Stimulated activated naive CD8-positive, alpha-beta T cell treated with anti-CD3 and anti-CD28 coated beads, Interleukin-15, Interleukin-2, amounts not matched to agents 100 ng/mL and 50 ng/mL, for 24 hours (primary cell): Measurements from ENCODE around the gene IP6K2.

Experiments used
- H3K27ac Mint-ChIP-seq: one replicate; pipeline ENCODE4 v1.8.0; 2021; ENCODE audit warnings: mild to moderate bottlenecking, mixed read lengths
- H3K27me3 Mint-ChIP-seq: one replicate; pipeline ENCODE4 v1.8.0; 2021; ENCODE audit warnings: mixed read lengths
- H3K36me3 Mint-ChIP-seq: one replicate; pipeline ENCODE4 v1.8.0; 2021; ENCODE audit warnings: low read depth, mixed read lengths
- H3K4me1 Mint-ChIP-seq: one replicate; pipeline ENCODE4 v1.8.0; 2021; ENCODE audit warnings: low read depth, mixed read lengths
- H3K4me3 Mint-ChIP-seq: one replicate; pipeline ENCODE4 v1.8.0; 2021; ENCODE audit warnings: mild to moderate bottlenecking, mixed read lengths
- H3K9me3 Mint-ChIP-seq: one replicate; pipeline ENCODE4 v1.8.0; 2021; ENCODE audit warnings: mixed read lengths

The IP6K2 gene

DNA sequence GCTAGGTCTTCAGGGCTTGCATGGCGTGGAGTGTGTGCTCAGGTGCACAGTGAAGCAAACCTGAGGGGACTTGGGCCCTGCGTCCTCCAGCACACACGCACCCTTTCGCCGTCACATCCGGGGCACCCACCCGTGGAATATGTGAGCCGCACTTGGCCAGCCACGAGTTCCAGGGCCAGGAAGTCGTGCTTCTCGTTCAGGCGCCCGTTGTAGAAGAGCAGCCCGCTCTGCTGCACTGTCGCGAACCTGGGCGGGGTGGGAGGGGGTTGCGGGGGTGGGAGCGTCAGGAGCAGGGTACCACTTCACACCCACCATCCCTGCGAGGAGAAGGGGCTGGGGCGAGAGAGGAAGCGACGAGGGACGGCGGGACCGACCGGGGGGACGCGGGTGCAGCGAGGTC is 61.4 kb downstream of the IP6K2 start:
- Mint-ChIP-seq H3K36me3 (no peaks in the 10 kb centered on the region), H3K4me3 (peak overlapping the region; percentile 77), H3K27ac (peak overlapping the region; percentile 88), H3K4me1 (peaks cover 21% of the 10 kb centered on the region), H3K27me3 (peaks cover 8% of the 10 kb centered on the region), H3K9me3 (no peaks in the 10 kb centered on the region)

DNA sequence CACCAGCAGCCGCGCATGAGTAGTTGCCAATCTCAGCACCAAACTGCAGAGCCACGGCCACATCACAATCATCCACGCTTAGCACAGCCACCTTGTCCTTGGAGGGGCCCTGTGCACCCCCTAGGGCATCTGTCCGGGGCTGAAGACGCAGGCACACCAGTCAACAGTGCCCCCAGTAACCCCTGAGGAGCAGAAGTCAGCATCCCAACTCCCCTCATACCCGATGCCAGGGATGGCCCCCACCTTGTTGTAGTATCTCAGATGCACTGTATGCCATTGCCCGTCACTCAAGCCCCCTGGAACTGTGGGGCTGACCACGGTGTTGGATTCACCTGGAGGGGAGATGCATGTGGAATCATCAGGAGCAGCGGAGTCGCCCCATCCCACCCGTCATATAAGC is 62.0 kb downstream of the IP6K2 start:
- H3K4me3 Mint-ChIP-seq: peak overlapping the region; percentile 77
- no peaks in the 10 kb centered on the region for H3K36me3 Mint-ChIP-seq
- peaks cover 21% of the 10 kb centered on the region for H3K4me1 Mint-ChIP-seq
- H3K27me3 Mint-ChIP-seq: peaks cover 4% of the 10 kb centered on the region
- H3K9me3 Mint-ChIP-seq: no peaks in the 10 kb centered on the region
- peak overlapping the region; percentile 88 for H3K27ac Mint-ChIP-seq

DNA sequence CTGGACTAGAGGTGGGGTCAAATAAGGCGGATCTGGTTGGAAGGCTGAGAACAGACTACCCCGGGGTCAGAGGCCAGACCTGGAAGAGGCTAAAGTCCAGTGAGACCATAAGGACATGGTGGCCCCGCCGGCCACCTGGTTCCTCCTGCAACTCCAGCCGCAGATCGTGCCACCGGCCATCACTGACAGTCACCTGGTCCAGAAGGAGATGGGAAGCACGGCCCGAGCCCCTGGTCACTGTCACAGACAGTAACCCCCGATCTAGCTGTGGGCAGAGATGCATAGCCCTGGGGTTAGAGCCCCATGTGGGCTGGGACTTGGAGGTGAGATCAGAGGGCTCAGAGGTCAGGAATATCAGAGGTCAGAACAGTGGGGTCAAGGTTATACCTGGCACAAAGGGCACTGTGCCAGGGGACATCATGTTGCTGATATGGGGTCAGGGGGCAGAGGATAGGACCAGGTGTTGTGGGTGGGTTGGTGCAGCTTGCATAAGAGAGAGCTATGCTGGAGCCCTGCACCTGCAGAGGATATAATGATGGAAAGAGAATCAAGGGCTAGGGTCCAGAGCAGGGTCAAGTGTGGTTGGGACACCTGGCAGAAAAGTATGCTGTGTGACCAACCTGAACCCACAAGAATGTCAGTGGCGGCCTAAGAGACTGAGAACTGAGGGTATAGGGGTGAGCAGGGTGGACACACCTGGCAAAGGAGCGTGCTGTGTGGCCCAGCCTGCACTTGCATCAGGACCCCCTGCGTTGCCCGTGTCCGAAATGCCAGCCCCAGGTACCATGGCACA is 63.9 kb downstream of the IP6K2 start:
- H3K27me3 Mint-ChIP-seq: no peaks in the 10 kb centered on the region
- H3K9me3 Mint-ChIP-seq: no peaks in the 10 kb centered on the region
- no peak overlapping the region for H3K27ac Mint-ChIP-seq
- H3K4me1 Mint-ChIP-seq: peaks cover 21% of the 10 kb centered on the region
- H3K4me3 Mint-ChIP-seq: no peak overlapping the region
- no peaks in the 10 kb centered on the region for H3K36me3 Mint-ChIP-seq

DNA sequence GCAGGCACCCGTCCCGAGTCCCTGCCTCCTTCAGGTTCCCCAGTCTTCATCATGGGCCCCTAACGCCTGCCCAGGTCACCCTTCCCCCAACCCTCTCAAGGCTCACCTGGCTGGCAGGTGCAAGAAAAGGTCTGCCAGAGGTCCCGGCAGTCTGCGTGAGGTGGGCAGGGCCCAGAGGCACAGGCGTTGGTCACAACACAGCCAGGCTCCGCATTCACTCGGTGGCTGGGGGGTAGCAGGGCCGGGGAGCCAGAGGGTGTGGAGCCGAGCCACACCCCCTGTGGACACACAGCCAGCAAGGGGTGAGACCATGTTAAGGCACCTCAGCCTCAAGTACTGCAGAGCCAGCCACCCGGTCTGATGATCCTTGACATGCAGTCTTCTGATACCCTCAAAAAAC is 65.2 kb downstream of the IP6K2 start:
- Mint-ChIP-seq H3K4me3 (no peak overlapping the region), H3K27ac (no peak overlapping the region), H3K4me1 (peaks cover 16% of the 10 kb centered on the region), H3K36me3 (no peaks in the 10 kb centered on the region), H3K9me3 (no peaks in the 10 kb centered on the region), H3K27me3 (no peaks in the 10 kb centered on the region)

DNA sequence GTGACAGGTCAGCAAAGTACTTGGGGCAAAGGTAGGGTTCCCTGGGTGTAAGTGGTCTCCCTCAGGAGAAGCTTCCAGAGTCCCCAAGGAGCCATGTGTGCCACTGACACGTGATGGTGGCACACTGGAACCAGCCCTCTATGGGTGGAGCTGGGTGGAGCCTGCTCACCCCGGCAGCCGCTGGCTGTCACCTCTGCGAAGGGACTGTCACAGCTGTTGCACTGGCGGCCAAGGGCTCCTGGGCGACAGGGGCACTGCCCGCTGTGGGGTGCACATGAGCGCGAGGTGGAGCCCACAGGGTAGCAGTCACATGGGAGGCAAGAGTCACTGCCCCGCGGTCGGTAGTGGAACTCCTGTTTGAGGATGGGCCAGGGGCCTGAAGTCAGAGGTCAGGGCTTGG is 66.3 kb downstream of the IP6K2 start:
- peaks cover 10% of the 10 kb centered on the region for H3K4me1 Mint-ChIP-seq
- H3K27ac Mint-ChIP-seq: no peak overlapping the region
- H3K36me3 Mint-ChIP-seq: no peaks in the 10 kb centered on the region
- no peak overlapping the region for H3K4me3 Mint-ChIP-seq
- H3K9me3 Mint-ChIP-seq: no peaks in the 10 kb centered on the region
- no peaks in the 10 kb centered on the region for H3K27me3 Mint-ChIP-seq

DNA sequence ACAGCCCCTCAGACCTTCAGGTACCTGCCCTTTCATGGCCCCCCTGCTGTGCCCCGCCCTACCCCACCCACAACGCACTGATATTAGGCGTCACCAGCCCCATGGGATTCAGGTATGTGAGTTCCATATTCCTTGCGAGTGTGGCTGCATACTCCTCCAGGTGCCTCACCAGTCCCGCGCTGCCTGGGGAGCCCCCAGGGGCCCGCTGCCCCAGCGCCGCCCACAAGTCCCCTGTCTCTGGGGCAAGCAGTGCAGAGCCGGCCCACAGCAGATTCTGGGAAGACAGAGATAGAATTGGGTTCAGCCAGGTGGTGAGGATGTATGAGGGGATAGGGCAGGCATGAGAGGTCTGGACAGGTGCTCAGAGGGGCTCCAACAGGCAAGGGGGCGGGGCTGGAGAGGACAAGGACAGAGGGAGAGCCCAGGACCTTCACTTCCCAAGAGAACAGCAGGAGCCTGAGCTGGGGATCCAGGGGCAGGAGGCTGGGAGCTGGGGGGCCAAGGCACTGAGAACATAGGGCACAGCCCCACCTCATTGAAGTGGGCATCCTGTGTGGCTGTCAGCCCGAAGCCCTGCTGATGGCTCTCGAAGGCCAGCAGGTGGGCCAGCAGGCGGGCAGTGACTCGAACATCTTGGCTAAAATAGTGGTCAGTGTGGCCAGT is 68.7 kb downstream of the IP6K2 start:
- H3K4me1 Mint-ChIP-seq: no peaks in the 10 kb centered on the region
- H3K9me3 Mint-ChIP-seq: no peaks in the 10 kb centered on the region
- H3K4me3 Mint-ChIP-seq: no peak overlapping the region
- no peaks in the 10 kb centered on the region for H3K36me3 Mint-ChIP-seq
- H3K27me3 Mint-ChIP-seq: no peaks in the 10 kb centered on the region
- no peak overlapping the region for H3K27ac Mint-ChIP-seq

DNA sequence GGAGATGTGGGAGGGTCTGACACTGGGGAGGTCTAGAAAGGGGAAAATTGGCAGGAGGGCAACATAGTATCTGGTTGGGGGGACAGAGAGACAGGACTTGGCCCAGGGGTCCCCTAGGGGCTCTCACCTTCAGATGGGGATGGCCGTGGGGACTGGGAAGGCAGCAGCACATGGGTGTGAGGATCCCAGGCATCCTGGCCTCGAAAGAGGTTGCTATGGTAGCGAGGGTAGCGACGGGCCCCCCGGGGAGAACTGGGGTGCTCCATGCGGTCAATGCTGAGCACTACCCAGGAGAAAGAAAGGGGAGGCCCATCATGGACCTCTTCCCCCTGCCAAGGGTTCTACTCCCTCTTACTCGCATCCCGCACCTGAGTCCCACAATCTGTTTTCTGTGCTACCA is 69.3 kb downstream of the IP6K2 start:
- H3K27me3 Mint-ChIP-seq: no peaks in the 10 kb centered on the region
- no peak overlapping the region for H3K4me3 Mint-ChIP-seq
- H3K36me3 Mint-ChIP-seq: no peaks in the 10 kb centered on the region
- H3K9me3 Mint-ChIP-seq: no peaks in the 10 kb centered on the region
- no peak overlapping the region for H3K27ac Mint-ChIP-seq
- no peaks in the 10 kb centered on the region for H3K4me1 Mint-ChIP-seq

DNA sequence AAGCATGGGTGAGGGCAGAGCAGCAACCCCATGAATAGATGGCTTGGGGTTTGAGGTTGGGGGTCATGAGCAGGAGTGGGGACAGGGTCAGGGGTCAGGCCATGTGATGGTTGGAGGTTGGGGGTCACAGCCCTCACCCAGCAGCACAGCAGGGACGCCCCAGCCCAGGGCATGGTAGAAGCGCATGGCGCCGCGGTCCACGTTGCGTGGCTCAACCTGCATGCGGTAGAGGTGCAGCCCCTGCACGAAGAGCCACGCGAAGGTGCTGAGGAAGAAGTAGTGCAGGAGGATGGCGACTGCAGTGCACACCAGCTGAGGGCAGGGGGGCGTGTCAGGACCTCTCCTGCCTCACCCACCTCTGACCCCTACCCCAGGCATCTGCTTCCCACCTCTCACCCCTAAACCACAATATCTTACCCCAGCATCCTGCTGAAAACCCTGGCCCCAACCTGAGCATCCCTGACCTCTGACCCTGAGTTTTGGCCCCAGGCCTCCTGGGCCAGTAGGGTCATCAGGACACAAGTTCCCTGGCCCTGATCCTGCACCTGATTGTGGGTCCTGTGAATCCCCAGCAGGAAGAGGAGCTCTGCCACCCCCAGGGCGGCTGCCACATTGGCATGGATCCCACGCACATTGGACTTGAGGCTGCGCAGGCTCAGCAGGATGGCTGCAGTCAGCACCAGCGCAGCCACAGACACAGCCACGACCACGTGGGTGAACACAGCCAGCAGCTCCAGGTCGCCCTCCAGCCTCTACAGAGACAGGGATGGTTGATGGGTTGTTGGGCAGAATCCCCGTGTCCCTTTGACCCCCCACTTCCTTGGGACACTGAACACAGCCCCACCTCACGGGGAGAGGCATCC is 71.9 kb downstream of the IP6K2 start:
- H3K9me3 Mint-ChIP-seq: no peaks in the 10 kb centered on the region
- no peak overlapping the region for H3K4me3 Mint-ChIP-seq
- H3K27me3 Mint-ChIP-seq: no peaks in the 10 kb centered on the region
- no peaks in the 10 kb centered on the region for H3K36me3 Mint-ChIP-seq
- H3K27ac Mint-ChIP-seq: no peak overlapping the region
- H3K4me1 Mint-ChIP-seq: no peaks in the 10 kb centered on the region

DNA sequence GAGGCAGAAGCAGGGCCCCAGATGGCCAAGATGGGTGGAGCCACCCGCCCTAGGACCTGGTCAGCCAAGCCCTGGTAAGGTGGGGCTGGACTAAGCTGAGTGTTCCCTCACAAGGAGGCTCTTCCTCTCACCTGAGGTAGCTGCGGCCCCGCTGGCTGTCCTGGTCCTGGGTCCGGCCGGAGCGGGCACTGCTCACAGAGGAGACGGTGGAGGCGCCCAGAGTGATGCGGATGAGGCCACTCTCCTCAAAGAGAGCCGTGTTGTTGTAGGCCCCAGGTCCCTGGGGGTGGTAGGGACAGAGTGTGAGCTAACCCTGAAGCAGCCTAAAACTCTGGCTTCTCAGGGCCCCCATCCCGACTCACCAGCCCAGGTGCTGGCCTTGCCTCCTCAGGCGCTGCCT is 74.4 kb downstream of the IP6K2 start:
- no peak overlapping the region for H3K4me3 Mint-ChIP-seq
- no peaks in the 10 kb centered on the region for H3K4me1 Mint-ChIP-seq
- no peaks in the 10 kb centered on the region for H3K36me3 Mint-ChIP-seq
- no peaks in the 10 kb centered on the region for H3K9me3 Mint-ChIP-seq
- no peaks in the 10 kb centered on the region for H3K27me3 Mint-ChIP-seq
- no peak overlapping the region for H3K27ac Mint-ChIP-seq

DNA sequence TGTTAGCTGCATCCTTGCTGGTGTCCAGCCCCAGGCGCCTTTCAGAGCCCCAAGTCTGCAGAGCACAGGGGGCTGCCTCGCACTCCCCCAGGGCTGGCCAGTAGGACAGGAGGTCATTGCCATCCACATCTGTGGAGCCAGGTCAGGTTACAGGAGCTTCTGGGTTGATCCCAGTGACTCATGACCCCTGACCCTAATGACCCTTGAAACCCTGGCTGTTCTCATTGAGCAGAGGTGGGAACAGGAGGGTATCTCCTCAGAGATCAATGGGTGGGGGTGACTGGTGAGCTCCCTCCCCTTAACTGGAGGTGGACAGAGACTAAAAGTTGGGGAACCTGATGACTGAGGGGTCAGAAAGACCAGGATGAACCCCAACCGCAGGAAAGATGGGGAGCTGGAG is 75.6 kb downstream of the IP6K2 start:
- Mint-ChIP-seq H3K27me3 (no peaks in the 10 kb centered on the region), H3K36me3 (no peaks in the 10 kb centered on the region), H3K4me1 (peaks cover 10% of the 10 kb centered on the region), H3K27ac (no peak overlapping the region), H3K9me3 (no peaks in the 10 kb centered on the region), H3K4me3 (no peak overlapping the region)

DNA sequence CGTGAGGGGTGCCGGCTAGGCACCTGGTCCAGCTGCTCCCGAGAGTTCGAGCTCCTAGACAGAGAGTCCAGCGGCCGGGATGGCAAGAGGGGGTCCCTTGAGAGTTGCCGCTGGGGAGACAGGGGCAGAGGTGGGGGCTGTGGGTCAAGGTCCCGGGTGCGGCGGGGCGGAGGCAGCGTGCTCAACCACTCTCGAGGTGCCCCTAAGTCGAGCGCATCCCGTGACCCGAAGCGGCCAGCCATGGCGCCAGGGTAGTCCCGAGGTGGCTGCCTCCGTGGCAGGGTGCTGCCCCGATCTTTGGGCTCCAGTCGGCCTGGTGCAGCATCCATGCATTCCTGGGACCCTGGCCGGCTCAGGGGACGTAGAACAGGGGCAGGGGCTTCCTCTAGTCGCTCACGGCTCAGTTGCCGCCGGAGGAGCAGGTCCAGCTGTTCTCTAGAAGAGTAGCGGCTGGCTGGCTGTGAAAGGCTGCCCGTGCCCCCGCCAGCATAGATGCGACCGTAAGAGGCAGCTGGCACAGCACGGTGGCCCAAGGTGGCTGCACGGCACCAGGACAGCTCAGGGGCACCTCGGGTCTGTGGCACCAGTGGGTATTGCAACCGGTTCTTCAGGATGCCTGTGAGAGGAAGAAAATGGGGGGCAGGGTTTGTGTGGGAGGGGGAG is 76.9 kb downstream of the IP6K2 start:
- no peaks in the 10 kb centered on the region for H3K27me3 Mint-ChIP-seq

More for the DNA sequence above, 76.9 kb downstream of the IP6K2 start:
- Mint-ChIP-seq H3K9me3 (no peaks in the 10 kb centered on the region), H3K4me1 (peaks cover 16% of the 10 kb centered on the region), H3K4me3 (no peak overlapping the region), H3K36me3 (no peaks in the 10 kb centered on the region), H3K27ac (no peak overlapping the region)
